Epithelial cell of prostate (primary cell): Measurements from ENCODE around the gene PHC3.
"Not testable (repeated sequence)": the region's sequence is repeated elsewhere in the genome, so short reads cannot be mapped to it uniquely, and the experiment has no call there.

Experiments used
- DNase-seq: peaks from one replicate; pipeline ENCODE4 v3.0.0-alpha.2; 2011; ENCODE audit warnings: low read depth, low spot score
- H3K27ac ChIP-seq: fragments of 450-650 bp; 2 replicates; pipeline ENCODE4 v1.5.1; 2017; ENCODE audit warnings: mild to moderate bottlenecking

PHC3 gene

GRCh38 chr3:170196833-170197232, 15.3 kb upstream of the PHC3 start:
- peak overlapping the region; percentile 48 for H3K27ac ChIP-seq
- peak; percentile 58 for DNase-seq

- H3K27ac ChIP-seq, DNase-seq: not testable (repeated sequence)
These were observed 14.2 kb upstream of the PHC3 start for GRCh38 chr3:170195759-170196158.

GRCh38 chr3:170189398-170190256, 8.1 kb upstream of the PHC3 start:
- no peak overlapping the region for H3K27ac ChIP-seq
- DNase-seq = no peak

GRCh38 chr3:170180079-170180907, 1.2 kb downstream of the PHC3 start:
- no peak for DNase-seq

GRCh38 chr3:170179432-170179831, 2.1 kb downstream of the PHC3 start:
- DNase-seq = no peak
- H3K27ac ChIP-seq = no peak overlapping the region

More at GRCh38 chr3:170180079-170180907, 1.2 kb downstream of the PHC3 start:
- peak overlapping the region; percentile 83 for H3K27ac ChIP-seq

GRCh38 chr3:170178651-170179050, 2.9 kb downstream of the PHC3 start:
- no peak for DNase-seq
- no peak overlapping the region for H3K27ac ChIP-seq

GRCh38 chr3:170171563-170171962, 10.0 kb downstream of the PHC3 start:
- no peak overlapping the region for H3K27ac ChIP-seq
- DNase-seq = no peak

- DNase-seq = no peak
- H3K27ac ChIP-seq = no peak overlapping the region
These were observed 16.8 kb downstream of the PHC3 start for GRCh38 chr3:170164717-170165116.

- H3K27ac ChIP-seq = no peak overlapping the region
- no peak for DNase-seq
These were observed 17.4 kb downstream of the PHC3 start for GRCh38 chr3:170163956-170164645.

- DNase-seq = no peak
- H3K27ac ChIP-seq = no peak overlapping the region
These were observed 18.9 kb downstream of the PHC3 start for GRCh38 chr3:170162630-170163029.

GRCh38 chr3:170162052-170162451, 19.5 kb downstream of the PHC3 start:
- no peak for DNase-seq
- no peak overlapping the region for H3K27ac ChIP-seq

GRCh38 chr3:170159933-170160332, 21.6 kb downstream of the PHC3 start:
- H3K27ac ChIP-seq = no peak overlapping the region
- DNase-seq = no peak

- DNase-seq = no peak
- no peak overlapping the region for H3K27ac ChIP-seq
These were observed 22.1 kb downstream of the PHC3 start for GRCh38 chr3:170159459-170159858.

- DNase-seq = no peak
- no peak overlapping the region for H3K27ac ChIP-seq
These were observed 25.9 kb downstream of the PHC3 start for GRCh38 chr3:170155604-170156003.

GRCh38 chr3:170154569-170155143, 26.9 kb downstream of the PHC3 start:
- no peak for DNase-seq
- H3K27ac ChIP-seq = no peak overlapping the region

- no peak for DNase-seq
- no peak overlapping the region for H3K27ac ChIP-seq
These were observed 27.4 kb downstream of the PHC3 start for GRCh38 chr3:170154084-170154483.

- no peak overlapping the region for H3K27ac ChIP-seq
- DNase-seq = no peak
These were observed 30.0 kb downstream of the PHC3 start for GRCh38 chr3:170151536-170151935.

- H3K27ac ChIP-seq = no peak overlapping the region
- DNase-seq = no peak
These were observed 32.5 kb downstream of the PHC3 start for GRCh38 chr3:170149016-170149415.

GRCh38 chr3:170145278-170145677, 36.3 kb downstream of the PHC3 start:
- no peak overlapping the region for H3K27ac ChIP-seq
- no peak for DNase-seq

- H3K27ac ChIP-seq = no peak overlapping the region
- no peak for DNase-seq
These were observed 37.1 kb downstream of the PHC3 start for GRCh38 chr3:170144437-170144843.
